OCI-LY3 (cell line): ENCODE results near the gene EMC9.

ENCODE experiments used
- H2AFZ ChIP-seq: fragments of 200-600, 300-600 bp; shearing (Covaris generic); 2 replicates; pipeline ENCODE4 v1.6.0; 2014; ENCODE audit warnings: antibody characterized with exemption, low read depth, low read length
- H3K27ac ChIP-seq: fragments of 200-600, 300-600 bp; sonication (generic); 2 replicates; pipeline ENCODE4 v1.5.1; 2014; ENCODE audit warnings: mild to moderate bottlenecking, low read length, moderate library complexity, mixed read lengths
- H3K27me3 ChIP-seq: fragments of 200-600, 300-600 bp; sonication (generic); 2 replicates; pipeline ENCODE4 v1.6.1; 2014; ENCODE audit warnings: low read depth, low read length, mixed read lengths
- H3K36me3 ChIP-seq: fragments of 200-600, 300-600 bp; sonication (generic); replicated peaks from 2 replicates; pipeline ENCODE3; 2014; ENCODE audit warnings: low read depth, low read length, mixed read lengths
- H3K4me1 ChIP-seq: fragments of 300-600, 200-600 bp; sonication (generic); 2 replicates; pipeline ENCODE4 v1.6.1; 2014; ENCODE audit warnings: low read length, mixed read lengths
- H3K4me2 ChIP-seq: fragments of 200-600, 300-600 bp; sonication (generic); 2 replicates; pipeline ENCODE4 v1.6.1; 2014; ENCODE audit warnings: low read length, mixed read lengths
- H3K4me3 ChIP-seq: fragments of 300-600, 200-600 bp; sonication (generic); 2 replicates; pipeline ENCODE4 v1.5.1; 2014; ENCODE audit warnings: antibody characterized with exemption, mild to moderate bottlenecking, low read length, moderate library complexity
- H3K79me2 ChIP-seq: fragments of 300-600, 200-600 bp; shearing (Covaris generic); 2 replicates; pipeline ENCODE4 v1.6.1; 2014; ENCODE audit warnings: mild to moderate bottlenecking, low read length, mixed read lengths
- H3K9ac ChIP-seq: fragments of 300-600, 200-600 bp; shearing (Covaris generic); 2 replicates; pipeline ENCODE4 v1.6.0; 2014; ENCODE audit warnings: mild to moderate bottlenecking, low read length, moderate library complexity
- H3K9me3 ChIP-seq: fragments of 200-600, 300-600 bp; shearing (Covaris generic); 2 replicates; pipeline ENCODE4 v1.6.1; 2014; ENCODE audit warnings: low read length, mixed read lengths; ENCODE audit not compliant: insufficient read depth
- H4K20me1 ChIP-seq: fragments of 200-600, 300-600 bp; sonication (generic); 2 replicates; pipeline ENCODE4 v1.6.1; 2016; ENCODE audit warnings: low read length, mixed read lengths; ENCODE audit not compliant: insufficient read depth
- EZH2phosphoT487 ChIP-seq: fragments of 200-600 bp; shearing (Covaris generic); IDR thresholded peaks from 2 replicates; pipeline ENCODE4 v1.6.1; 2018; ENCODE audit warnings: antibody characterized with exemption, mixed run types, low read depth
- TF ChIP-seq, protein P1 (sequence below): fragments of 200-600, 300-600 bp; sonication (generic); IDR thresholded peaks from 2 replicates; pipeline ENCODE4 v1.5.1; 2014; ENCODE audit warnings: antibody characterized with exemption, low read length, low read depth

EMC9 gene

GRCh38 chr14:24131549-24131966 is 9.8 kb downstream of the EMC9 start:
- TF ChIP-seq, protein P1, sequence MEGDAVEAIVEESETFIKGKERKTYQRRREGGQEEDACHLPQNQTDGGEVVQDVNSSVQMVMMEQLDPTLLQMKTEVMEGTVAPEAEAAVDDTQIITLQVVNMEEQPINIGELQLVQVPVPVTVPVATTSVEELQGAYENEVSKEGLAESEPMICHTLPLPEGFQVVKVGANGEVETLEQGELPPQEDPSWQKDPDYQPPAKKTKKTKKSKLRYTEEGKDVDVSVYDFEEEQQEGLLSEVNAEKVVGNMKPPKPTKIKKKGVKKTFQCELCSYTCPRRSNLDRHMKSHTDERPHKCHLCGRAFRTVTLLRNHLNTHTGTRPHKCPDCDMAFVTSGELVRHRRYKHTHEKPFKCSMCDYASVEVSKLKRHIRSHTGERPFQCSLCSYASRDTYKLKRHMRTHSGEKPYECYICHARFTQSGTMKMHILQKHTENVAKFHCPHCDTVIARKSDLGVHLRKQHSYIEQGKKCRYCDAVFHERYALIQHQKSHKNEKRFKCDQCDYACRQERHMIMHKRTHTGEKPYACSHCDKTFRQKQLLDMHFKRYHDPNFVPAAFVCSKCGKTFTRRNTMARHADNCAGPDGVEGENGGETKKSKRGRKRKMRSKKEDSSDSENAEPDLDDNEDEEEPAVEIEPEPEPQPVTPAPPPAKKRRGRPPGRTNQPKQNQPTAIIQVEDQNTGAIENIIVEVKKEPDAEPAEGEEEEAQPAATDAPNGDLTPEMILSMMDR = no peak
- no peak for TF ChIP-seq EZH2phosphoT487
- Histone ChIP-seq H4K20me1 (no peaks in the 10 kb centered on the region), H3K4me3 (no peak overlapping the region), H2AFZ (no peak overlapping the region), H3K9ac (no peak overlapping the region), H3K4me2 (no peak overlapping the region), H3K4me1 (peaks cover 19% of the 10 kb centered on the region), H3K79me2 (peaks cover 6% of the 10 kb centered on the region), H3K27ac (no peak overlapping the region), H3K36me3 (peaks cover 1% of the 10 kb centered on the region), H3K9me3 (no peaks in the 10 kb centered on the region), H3K27me3 (no peaks in the 10 kb centered on the region)

DNA sequence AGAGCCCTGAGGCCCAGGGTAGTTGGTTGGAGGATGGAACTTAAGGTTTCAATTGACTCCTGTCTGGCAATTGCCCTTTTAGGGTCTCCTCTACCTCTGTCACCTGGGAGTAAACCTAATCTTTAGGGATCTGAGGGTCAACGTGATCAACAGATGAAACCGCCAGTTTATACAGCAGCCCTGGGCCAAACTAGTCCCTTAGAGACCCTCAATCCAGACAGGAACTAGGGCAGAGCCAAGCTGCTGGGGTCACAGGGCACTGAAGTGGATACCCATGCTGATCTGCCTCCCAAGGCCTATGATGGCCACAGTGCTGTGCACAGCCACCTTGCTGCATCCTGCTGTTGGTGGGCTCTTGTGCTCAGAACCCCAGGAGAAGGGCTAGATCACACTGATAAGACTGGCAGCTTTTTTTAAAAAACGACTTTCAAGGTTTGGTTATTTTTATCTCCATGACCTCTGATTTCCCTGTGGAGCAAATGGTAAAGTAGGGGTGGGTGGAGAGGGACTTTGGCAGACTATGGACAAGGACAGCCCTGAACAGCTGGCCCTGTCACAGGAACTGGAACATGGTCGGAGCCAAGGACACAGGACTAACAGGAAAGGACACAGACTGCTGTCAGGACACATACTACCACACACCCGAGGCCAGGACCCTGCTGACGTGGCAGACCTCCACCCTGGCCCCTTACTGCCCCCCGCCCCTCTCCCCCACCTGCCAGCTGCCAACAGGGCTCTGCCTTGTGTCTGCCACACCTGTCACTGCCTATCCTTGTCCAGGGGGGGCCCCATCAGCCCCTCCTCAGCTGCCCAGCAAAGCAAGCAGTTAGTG is 10.5 kb downstream of the EMC9 start:
- Histone ChIP-seq H3K27ac (peak overlapping the region; percentile 50), H4K20me1 (no peaks in the 10 kb centered on the region), H2AFZ (0 out of 2 replicates have a peak overlapping the region, but pooled peaks have one; percentile 19), H3K79me2 (no peaks in the 10 kb centered on the region; the same call in 1 of the 2 replicates), H3K36me3 (no peaks in the 10 kb centered on the region), H3K4me2 (peak overlapping the region; percentile 44), H3K9ac (peak overlapping the region; percentile 33; the same call in 1 of the 2 replicates), H3K9me3 (no peaks in the 10 kb centered on the region), H3K27me3 (no peaks in the 10 kb centered on the region), H3K4me3 (no peak overlapping the region; the same call in 1 of the 2 replicates), H3K4me1 (peaks cover 19% of the 10 kb centered on the region)
- TF ChIP-seq, protein P1 = no peak
- no peak for TF ChIP-seq EZH2phosphoT487

- H3K4me3 ChIP-seq = no peak within 1 kb of the TSS; the same call in 1 of the 2 replicates
- peaks cover 18% of the 10 kb centered on the region for H3K4me1 ChIP-seq
- peak within 1 kb of the TSS; percentile 44 for H3K4me2 ChIP-seq
- peak within 1 kb of the TSS; percentile 50 for H3K27ac ChIP-seq
- peak within 1 kb of the TSS; percentile 33; the same call in 1 of the 2 replicates for H3K9ac ChIP-seq
- no peaks in the 10 kb centered on the region for H3K9me3 ChIP-seq
- no peaks in the 10 kb centered on the region for H4K20me1 ChIP-seq
- 0 out of 2 replicates have a peak within 1 kb of the TSS, but pooled peaks have one; percentile 19 for H2AFZ ChIP-seq
- no peaks in the 10 kb centered on the region for H3K79me2 ChIP-seq
- no peaks in the 10 kb centered on the region for H3K36me3 ChIP-seq
- no peak for TF ChIP-seq EZH2phosphoT487
- TF ChIP-seq, protein P1 = no peak
- no peaks in the 10 kb centered on the region for H3K27me3 ChIP-seq
Observed at GRCh38 chr14:24130380-24130716, 11.0 kb downstream of the EMC9 start, which contains the start of gene FITM1. Gene FITM1, plus strand, starts transcription at chr14:24130659. Its CDS starts 905 bp downstream, at chr14:24131564.

GRCh38 chr14:24129410-24129998 is 11.9 kb downstream of the EMC9 start:
- no peak overlapping the region for H3K27ac ChIP-seq
- H3K27me3 ChIP-seq = no peaks in the 10 kb centered on the region
- TF ChIP-seq, protein P1 = no peak
- TF ChIP-seq EZH2phosphoT487 = no peak
- H3K36me3 ChIP-seq = no peaks in the 10 kb centered on the region
- no peaks in the 10 kb centered on the region for H3K9me3 ChIP-seq
- no peak overlapping the region for H3K9ac ChIP-seq
- H3K4me2 ChIP-seq = no peak overlapping the region
- no peaks in the 10 kb centered on the region for H3K79me2 ChIP-seq
- H3K4me1 ChIP-seq = peaks cover 14% of the 10 kb centered on the region
- H2AFZ ChIP-seq = no peak overlapping the region
- no peaks in the 10 kb centered on the region for H4K20me1 ChIP-seq
- H3K4me3 ChIP-seq = no peak overlapping the region
